ENCODE results near the gene GRIK4.

- no peak for TF ChIP-seq CTCF (conservative IDR thresholded peaks at IDR 0.05)
- no peak for TF ChIP-seq EZH2 (IDR thresholded peaks at IDR 0.05; ENCODE audit: low read depth)
These were observed 21.7 kb upstream of the GRIK4 start for GRCh38 chr11:120489799-120490198.
